ENCODE results near the gene KLC1. TPM values are rescaled to one million over a fixed set of nuclear protein-coding genes. Genes with fewer than 3 reads are reported as not detected.
"Not testable (repeated sequence)": the region's sequence is repeated elsewhere in the genome, so short reads cannot be mapped to it uniquely, and the experiment has no call there.

Gene KLC1
- total RNA-seq, 2 experiments from 2014 or later = 88.0 to 88.6 TPM

GRCh38 chr14:103634156-103634555 lies 5.1 kb downstream of the KLC1 start:
- Mint-ChIP-seq H3K4me3 (no peak overlapping the region), H3K27ac (no peak overlapping the region), H3K27me3 (no peaks in the 10 kb centered on the region), H3K36me3 (peaks cover 17% of the 10 kb centered on the region), H3K9me3 (no peaks in the 10 kb centered on the region), H3K4me1 (peaks cover 54% of the 10 kb centered on the region)
- no peak for DNase-seq

GRCh38 chr14:103638594-103638993 lies 9.6 kb downstream of the KLC1 start:
- Mint-ChIP-seq H3K4me1 (peaks cover 42% of the 10 kb centered on the region), H3K4me3 (no peak overlapping the region), H3K9me3 (no peaks in the 10 kb centered on the region), H3K27ac (no peak overlapping the region), H3K27me3 (no peaks in the 10 kb centered on the region), H3K36me3 (peaks cover 20% of the 10 kb centered on the region)
- DNase-seq = no peak

- no peak for DNase-seq
- H3K9me3 Mint-ChIP-seq = no peaks in the 10 kb centered on the region
- no peaks in the 10 kb centered on the region for H3K27me3 Mint-ChIP-seq
- peaks cover 28% of the 10 kb centered on the region for H3K4me1 Mint-ChIP-seq
- no peak overlapping the region for H3K4me3 Mint-ChIP-seq
- H3K36me3 Mint-ChIP-seq = peaks cover 17% of the 10 kb centered on the region
- no peak overlapping the region for H3K27ac Mint-ChIP-seq
Measured at GRCh38 chr14:103641161-103641560, 12.2 kb downstream of the KLC1 start.

- Mint-ChIP-seq H3K36me3 (peaks cover 3% of the 10 kb centered on the region), H3K9me3 (no peaks in the 10 kb centered on the region), H3K27ac (no peak overlapping the region), H3K4me3 (no peak overlapping the region), H3K27me3 (no peaks in the 10 kb centered on the region), H3K4me1 (peaks cover 12% of the 10 kb centered on the region)
- no peak for DNase-seq
Measured at GRCh38 chr14:103646189-103646588, 17.2 kb downstream of the KLC1 start.

GRCh38 chr14:103649001-103649400 lies 20.0 kb downstream of the KLC1 start:
- Mint-ChIP-seq H3K36me3 (peaks cover 3% of the 10 kb centered on the region), H3K27ac (no peak overlapping the region), H3K27me3 (no peaks in the 10 kb centered on the region), H3K4me1 (peaks cover 7% of the 10 kb centered on the region), H3K4me3 (no peak overlapping the region), H3K9me3 (no peaks in the 10 kb centered on the region)
- DNase-seq = no peak

- Mint-ChIP-seq H3K27me3 (no peaks in the 10 kb centered on the region), H3K4me3 (no peak overlapping the region), H3K4me1 (peaks cover 4% of the 10 kb centered on the region), H3K36me3 (peaks cover 7% of the 10 kb centered on the region), H3K27ac (no peak overlapping the region), H3K9me3 (no peaks in the 10 kb centered on the region)
- DNase-seq = no peak
Measured at GRCh38 chr14:103650213-103650612, 21.2 kb downstream of the KLC1 start.

- H3K27ac Mint-ChIP-seq = no peak overlapping the region
- H3K9me3 Mint-ChIP-seq = no peaks in the 10 kb centered on the region
- no peaks in the 10 kb centered on the region for H3K27me3 Mint-ChIP-seq
- peaks cover 4% of the 10 kb centered on the region for H3K4me1 Mint-ChIP-seq
- H3K36me3 Mint-ChIP-seq = peaks cover 7% of the 10 kb centered on the region
- H3K4me3 Mint-ChIP-seq = no peak overlapping the region
- no peak for DNase-seq
Measured at GRCh38 chr14:103651585-103651984, 22.6 kb downstream of the KLC1 start.

GRCh38 chr14:103652806-103653205 lies 23.8 kb downstream of the KLC1 start:
- no peak for DNase-seq
- Mint-ChIP-seq H3K27me3 (no peaks in the 10 kb centered on the region), H3K4me1 (peaks cover 2% of the 10 kb centered on the region), H3K36me3 (peaks cover 11% of the 10 kb centered on the region), H3K27ac (no peak overlapping the region), H3K9me3 (no peaks in the 10 kb centered on the region), H3K4me3 (no peak overlapping the region)

- not testable (repeated sequence) for H3K27me3 Mint-ChIP-seq, H3K36me3 Mint-ChIP-seq, H3K27ac Mint-ChIP-seq, H3K4me1 Mint-ChIP-seq, H3K4me3 Mint-ChIP-seq, H3K9me3 Mint-ChIP-seq, DNase-seq
Measured at GRCh38 chr14:103653336-103653735, 24.3 kb downstream of the KLC1 start.

GRCh38 chr14:103653805-103654204 lies 24.8 kb downstream of the KLC1 start:
- DNase-seq = no peak
- Mint-ChIP-seq H3K27ac (no peak overlapping the region), H3K4me1 (peaks cover 2% of the 10 kb centered on the region), H3K27me3 (no peaks in the 10 kb centered on the region), H3K36me3 (peaks cover 8% of the 10 kb centered on the region), H3K4me3 (no peak overlapping the region), H3K9me3 (no peaks in the 10 kb centered on the region)

GRCh38 chr14:103654619-103655018 lies 25.6 kb downstream of the KLC1 start:
- Mint-ChIP-seq H3K9me3 (no peaks in the 10 kb centered on the region), H3K36me3 (peaks cover 12% of the 10 kb centered on the region), H3K4me3 (no peak overlapping the region), H3K27me3 (no peaks in the 10 kb centered on the region), H3K27ac (no peak overlapping the region), H3K4me1 (peaks cover 2% of the 10 kb centered on the region)
- DNase-seq = no peak

GRCh38 chr14:103656031-103656755 lies 27.2 kb downstream of the KLC1 start:
- H3K4me1 Mint-ChIP-seq = peaks cover 4% of the 10 kb centered on the region
- no peak overlapping the region for H3K27ac Mint-ChIP-seq
- peaks cover 17% of the 10 kb centered on the region for H3K36me3 Mint-ChIP-seq
- H3K4me3 Mint-ChIP-seq = no peak overlapping the region
- no peaks in the 10 kb centered on the region for H3K27me3 Mint-ChIP-seq
- H3K9me3 Mint-ChIP-seq = no peaks in the 10 kb centered on the region
- DNase-seq = no peak

GRCh38 chr14:103656756-103657133 lies 27.7 kb downstream of the KLC1 start:
- no peak overlapping the region for H3K4me3 Mint-ChIP-seq
- no peaks in the 10 kb centered on the region for H3K27me3 Mint-ChIP-seq
- no peak overlapping the region for H3K27ac Mint-ChIP-seq

GRCh38 chr14:103657471-103657870 lies 28.5 kb downstream of the KLC1 start:
- Mint-ChIP-seq H3K36me3 (peaks cover 22% of the 10 kb centered on the region), H3K4me3 (no peak overlapping the region)
- DNase-seq = no peak

More at GRCh38 chr14:103656756-103657133, 27.7 kb downstream of the KLC1 start:
- peaks cover 18% of the 10 kb centered on the region for H3K36me3 Mint-ChIP-seq
- peaks cover 5% of the 10 kb centered on the region for H3K4me1 Mint-ChIP-seq
- H3K9me3 Mint-ChIP-seq = no peaks in the 10 kb centered on the region
- no peak for DNase-seq

GRCh38 chr14:103659631-103660030 lies 30.6 kb downstream of the KLC1 start:
- DNase-seq = no peak
- H3K27me3 Mint-ChIP-seq = no peaks in the 10 kb centered on the region
- H3K4me3 Mint-ChIP-seq = no peak overlapping the region
- H3K9me3 Mint-ChIP-seq = no peaks in the 10 kb centered on the region
- peaks cover 20% of the 10 kb centered on the region for H3K36me3 Mint-ChIP-seq
- H3K27ac Mint-ChIP-seq = no peak overlapping the region
- H3K4me1 Mint-ChIP-seq = peaks cover 3% of the 10 kb centered on the region

More at GRCh38 chr14:103657471-103657870, 28.5 kb downstream of the KLC1 start:
- Mint-ChIP-seq H3K4me1 (peaks cover 5% of the 10 kb centered on the region), H3K27ac (no peak overlapping the region), H3K9me3 (no peaks in the 10 kb centered on the region), H3K27me3 (no peaks in the 10 kb centered on the region)

- Mint-ChIP-seq H3K4me3 (no peak overlapping the region), H3K36me3 (peaks cover 19% of the 10 kb centered on the region), H3K4me1 (peaks cover 3% of the 10 kb centered on the region), H3K9me3 (no peaks in the 10 kb centered on the region), H3K27me3 (no peaks in the 10 kb centered on the region), H3K27ac (no peak overlapping the region)
- no peak for DNase-seq
Measured at GRCh38 chr14:103662029-103662428, 33.0 kb downstream of the KLC1 start.
